GM23248 (cell line): ENCODE data around the gene ADNP2. TPM values are rescaled to one million over a fixed set of nuclear protein-coding genes. Genes with fewer than 3 reads are reported as not detected.

ENCODE experiments used
- DNase-seq: peaks from one replicate; pipeline ENCODE4 v3.0.0-alpha.2; 2015
- H2AFZ ChIP-seq: fragments of 200-600 bp; sonication (generic); 2 replicates; pipeline ENCODE4 v1.6.1; 2016; ENCODE audit warnings: antibody characterized with exemption
- H3F3A ChIP-seq: fragments of 200-600 bp; sonication (generic); 2 replicates; pipeline ENCODE4 v1.6.1; 2016; ENCODE audit warnings: mild to moderate bottlenecking, antibody characterized with exemption, mixed run types; ENCODE audit not compliant: insufficient read depth
- H3K27ac ChIP-seq: fragments of 200-600 bp; sonication (generic); 2 replicates; pipeline ENCODE4 v1.5.1; 2016; ENCODE audit warnings: mild to moderate bottlenecking
- H3K27me3 ChIP-seq: fragments of 200-600 bp; sonication (generic); replicated peaks from 2 replicates; pipeline ENCODE4 v1.6.1; 2016; ENCODE audit warnings: mild to moderate bottlenecking; ENCODE audit not compliant: insufficient read depth
- H3K36me3 ChIP-seq: fragments of 200-600 bp; sonication (generic); 2 replicates; pipeline ENCODE4 v1.6.1; 2016; ENCODE audit warnings: low read depth, mild to moderate bottlenecking
- H3K4me1 ChIP-seq: fragments of 200-600 bp; sonication (generic); 2 replicates; pipeline ENCODE4 v1.6.1; 2016; ENCODE audit warnings: mild to moderate bottlenecking; ENCODE audit not compliant: insufficient read depth
- H3K4me2 ChIP-seq: fragments of 200-600 bp; sonication (generic); one replicate; pipeline ENCODE4 v1.6.1; 2016; ENCODE audit warnings: mild to moderate bottlenecking; ENCODE audit not compliant: unreplicated experiment
- H3K4me3 ChIP-seq: fragments of 200-600 bp; sonication (generic); 2 replicates; pipeline ENCODE4 v1.5.1; 2016; ENCODE audit warnings: mild to moderate bottlenecking
- H3K79me2 ChIP-seq: fragments of 200-600 bp; sonication (generic); 2 replicates; pipeline ENCODE4 v1.6.1; 2016; ENCODE audit warnings: mild to moderate bottlenecking; ENCODE audit not compliant: insufficient read depth
- H3K9ac ChIP-seq: fragments of 200-600 bp; sonication (generic); 2 replicates; pipeline ENCODE4 v1.6.1; 2016; ENCODE audit warnings: mild to moderate bottlenecking
- H3K9me2 ChIP-seq: fragments of 200-600 bp; sonication (generic); 2 replicates; pipeline ENCODE4 v1.6.1; 2016; ENCODE audit warnings: mixed run types, mild to moderate bottlenecking, moderate library complexity; ENCODE audit not compliant: insufficient read depth
- H3K9me3 ChIP-seq: fragments of 200-600 bp; sonication (generic); one replicate; pipeline ENCODE4 v1.6.1; 2017; ENCODE audit warnings: low read depth
- H4K20me1 ChIP-seq: fragments of 200-600 bp; sonication (generic); 2 replicates; pipeline ENCODE4 v1.6.0; 2016; ENCODE audit not compliant: insufficient read depth
- EZH2 ChIP-seq: fragments of 200-600 bp; sonication (generic); IDR thresholded peaks from 2 replicates; pipeline ENCODE4 v1.6.1; 2018; ENCODE audit warnings: antibody characterized with exemption, mild to moderate bottlenecking; ENCODE audit not compliant: insufficient read depth, poor library complexity, severe bottlenecking
- EZH2phosphoT487 ChIP-seq: fragments of 200-600 bp; sonication (generic); IDR thresholded peaks from 2 replicates; pipeline ENCODE4 v1.6.1; 2018; ENCODE audit warnings: antibody characterized with exemption, moderate library complexity, mild to moderate bottlenecking, low read depth; ENCODE audit not compliant: insufficient read depth
- WGBS, 2 experiments: methylation state at CpG; one replicate each; pipeline ENCODE4 v1.1.6; 2015 to 2017; ENCODE audit warnings: low lambda C conversion rate in 2 of 2, low coverage in 1 of 2; ENCODE audit errors: missing lambda C conversion rate in 2 of 2; 5-methylcytosine and 5-hydroxymethylcytosine counted together
- in situ Hi-C: fragments of 300-500 bp; cut with MboI; formaldehyde crosslinking; loops from 2 replicates; pipeline ENCODE4 v1.15.0; 2020
- polyA plus RNA-seq: library from polyadenylated mRNA; unstranded; fragments of >200 nt; fragmentation: Nextera tagmentation; extraction: Ambion mirVana; gene quantifications from 2 replicates; pipeline ENCODE4 v1.2.1, GENCODE V29; 2016
- total RNA-seq: library from RNA; depleted of rRNA; stranded (reverse); fragments of >200 nt; shearing (Covaris generic); gene quantifications from 2 replicates; pipeline ENCODE4 v1.2.3, GENCODE V29; 2014

Gene ADNP2
- total and polyA plus RNA-seq, 2 experiments from 2014 or later: 3.5 to 14.3 TPM

GRCh38 chr18:80103231-80103630 lies 5.8 kb upstream of the ADNP2 start:
- Histone ChIP-seq H3K27ac (no peak overlapping the region), H2AFZ (no peak overlapping the region), H3K36me3 (no peaks in the 10 kb centered on the region), H3K4me2 (no peak overlapping the region), H3K4me1 (no peaks in the 10 kb centered on the region), H3K4me3 (no peak overlapping the region), H3K9me2 (no peaks in the 10 kb centered on the region), H3K9ac (no peak overlapping the region), H3K79me2 (no peaks in the 10 kb centered on the region), H3K27me3 (no peaks in the 10 kb centered on the region), H3F3A (no peaks in the 10 kb centered on the region), H4K20me1 (no peaks in the 10 kb centered on the region), H3K9me3 (no peaks in the 10 kb centered on the region)
- in situ Hi-C loops: no loop called here
- 62 to 69% methylated on average over 6 of the region's 6 CpGs for WGBS, 2 experiments
- DNase-seq: peak; percentile 54
- TF ChIP-seq EZH2 (no peak), EZH2phosphoT487 (no peak)

- TF ChIP-seq EZH2phosphoT487 (no peak), EZH2 (no peak)
- 47 to 48% methylated on average over 7 of the region's 7 CpGs for WGBS, 2 experiments
- Histone ChIP-seq H3K4me1 (no peaks in the 10 kb centered on the region), H3K36me3 (no peaks in the 10 kb centered on the region), H4K20me1 (no peaks in the 10 kb centered on the region), H2AFZ (no peak overlapping the region), H3K9me3 (no peaks in the 10 kb centered on the region), H3K4me2 (no peak overlapping the region), H3K9me2 (no peaks in the 10 kb centered on the region), H3K4me3 (no peak overlapping the region), H3K79me2 (no peaks in the 10 kb centered on the region), H3F3A (peaks cover 3% of the 10 kb centered on the region; the same call in 1 of the 2 replicates), H3K27ac (no peak overlapping the region), H3K9ac (no peak overlapping the region), H3K27me3 (no peaks in the 10 kb centered on the region)
- in situ Hi-C loops: no loop called here
- DNase-seq: no peak
These were observed 4.7 kb upstream of the ADNP2 start for GRCh38 chr18:80104364-80104779.

- 70 to 71% methylated on average over 13 of the region's 13 CpGs for WGBS, 2 experiments
- peaks cover 4% of the 10 kb centered on the region for H3K4me1 ChIP-seq
- H3F3A ChIP-seq: peaks cover 3% of the 10 kb centered on the region; the same call in 1 of the 2 replicates
- H2AFZ ChIP-seq: no peak overlapping the region
- H3K36me3 ChIP-seq: no peaks in the 10 kb centered on the region
- H3K9ac ChIP-seq: no peak overlapping the region
- no peaks in the 10 kb centered on the region for H3K9me2 ChIP-seq
- DNase-seq: no peak
- H3K4me2 ChIP-seq: no peak overlapping the region
- H3K4me3 ChIP-seq: no peak overlapping the region
- H3K27ac ChIP-seq: no peak overlapping the region
- TF ChIP-seq EZH2phosphoT487 (no peak), EZH2 (no peak)
- no peaks in the 10 kb centered on the region for H3K27me3 ChIP-seq
- no peaks in the 10 kb centered on the region for H4K20me1 ChIP-seq
- peaks cover 9% of the 10 kb centered on the region for H3K79me2 ChIP-seq
- in situ Hi-C loops: no loop called here
- H3K9me3 ChIP-seq: no peaks in the 10 kb centered on the region
These were observed 3.5 kb upstream of the ADNP2 start for GRCh38 chr18:80105369-80106167.

GRCh38 chr18:80106482-80107051 lies 2.5 kb upstream of the ADNP2 start:
- Histone ChIP-seq H4K20me1 (no peaks in the 10 kb centered on the region), H3K4me1 (peaks cover 11% of the 10 kb centered on the region), H3K27me3 (no peaks in the 10 kb centered on the region), H3K27ac (no peak overlapping the region), H3K9ac (no peak overlapping the region), H3K9me2 (no peaks in the 10 kb centered on the region), H3K79me2 (peaks cover 19% of the 10 kb centered on the region), H3K9me3 (no peaks in the 10 kb centered on the region), H3K4me2 (no peak overlapping the region), H3K4me3 (no peak overlapping the region), H2AFZ (no peak overlapping the region), H3K36me3 (peaks cover 3% of the 10 kb centered on the region; the same call in 1 of the 2 replicates), H3F3A (peaks cover 3% of the 10 kb centered on the region; the same call in 1 of the 2 replicates)
- TF ChIP-seq EZH2phosphoT487 (no peak), EZH2 (no peak)
- in situ Hi-C loops: no loop called here
- DNase-seq: no peak
- 26% methylated on average over 6 of the region's 6 CpGs for WGBS, 2 experiments
